ENCODE data around the gene AP4E1.
"Not testable (repeated sequence)": the region's sequence is repeated elsewhere in the genome, so short reads cannot be mapped to it uniquely, and the experiment has no call there.

Gene AP4E1

GRCh38 chr15:50889589-50889988, 18.9 kb upstream of the AP4E1 start:
- no peak for DNase-seq (ENCODE audit: extremely low read depth, low read depth)
- TF ChIP-seq, protein P1, sequence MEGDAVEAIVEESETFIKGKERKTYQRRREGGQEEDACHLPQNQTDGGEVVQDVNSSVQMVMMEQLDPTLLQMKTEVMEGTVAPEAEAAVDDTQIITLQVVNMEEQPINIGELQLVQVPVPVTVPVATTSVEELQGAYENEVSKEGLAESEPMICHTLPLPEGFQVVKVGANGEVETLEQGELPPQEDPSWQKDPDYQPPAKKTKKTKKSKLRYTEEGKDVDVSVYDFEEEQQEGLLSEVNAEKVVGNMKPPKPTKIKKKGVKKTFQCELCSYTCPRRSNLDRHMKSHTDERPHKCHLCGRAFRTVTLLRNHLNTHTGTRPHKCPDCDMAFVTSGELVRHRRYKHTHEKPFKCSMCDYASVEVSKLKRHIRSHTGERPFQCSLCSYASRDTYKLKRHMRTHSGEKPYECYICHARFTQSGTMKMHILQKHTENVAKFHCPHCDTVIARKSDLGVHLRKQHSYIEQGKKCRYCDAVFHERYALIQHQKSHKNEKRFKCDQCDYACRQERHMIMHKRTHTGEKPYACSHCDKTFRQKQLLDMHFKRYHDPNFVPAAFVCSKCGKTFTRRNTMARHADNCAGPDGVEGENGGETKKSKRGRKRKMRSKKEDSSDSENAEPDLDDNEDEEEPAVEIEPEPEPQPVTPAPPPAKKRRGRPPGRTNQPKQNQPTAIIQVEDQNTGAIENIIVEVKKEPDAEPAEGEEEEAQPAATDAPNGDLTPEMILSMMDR (IDR thresholded peaks at IDR 0.05; ENCODE audit: low read depth, low read length), result no peak

DNA sequence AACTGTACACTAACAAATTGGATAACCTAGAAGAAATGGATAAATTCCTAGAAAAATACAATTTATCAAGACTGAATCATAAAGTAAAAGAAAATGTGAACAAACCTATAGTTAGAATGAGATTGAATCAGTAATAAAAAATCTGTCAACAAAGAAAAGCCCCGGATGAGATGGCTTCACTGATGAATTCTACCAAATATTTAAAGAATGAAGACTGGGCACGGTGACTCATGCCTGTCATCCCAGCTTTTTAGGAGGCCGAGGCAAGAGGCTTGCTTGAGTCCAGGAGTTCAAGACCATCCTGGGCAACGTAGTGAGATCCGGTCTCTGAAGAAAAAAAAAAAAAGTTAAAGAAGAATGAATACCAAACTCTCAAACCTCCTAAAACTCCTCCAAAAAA, 17.7 kb upstream of the AP4E1 start:
- TF ChIP-seq, protein P1 (IDR thresholded peaks at IDR 0.05; ENCODE audit: low read depth, low read length), result no peak
- no peak for DNase-seq (ENCODE audit: extremely low read depth, low read depth)

- DNase-seq (ENCODE audit: extremely low read depth, low read depth), result no peak
- TF ChIP-seq, protein P1 (IDR thresholded peaks at IDR 0.05; ENCODE audit: low read depth, low read length), result no peak
Measured at GRCh38 chr15:50891159-50891558, 17.3 kb upstream of the AP4E1 start.

DNA sequence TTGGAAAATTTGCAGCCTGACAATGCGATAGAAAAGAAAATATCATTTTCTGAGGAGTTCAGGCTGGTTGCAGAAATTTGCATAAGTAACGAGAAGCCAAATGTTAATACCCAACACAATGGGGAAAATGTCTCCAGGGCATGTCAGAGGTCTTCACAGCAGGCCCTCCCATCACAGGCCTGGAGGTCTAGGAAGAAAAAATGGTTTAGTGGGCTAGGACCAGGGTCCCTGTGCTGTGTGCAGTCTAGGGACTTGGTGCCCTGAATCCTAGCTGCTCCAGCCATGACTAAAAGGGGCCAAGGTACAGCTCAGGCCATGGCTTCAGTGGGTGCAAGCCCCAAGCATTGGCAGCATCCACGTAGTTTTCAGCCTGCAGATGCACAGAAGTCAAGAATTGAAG, 14.5 kb upstream of the AP4E1 start:
- TF ChIP-seq, protein P1 (IDR thresholded peaks at IDR 0.05; ENCODE audit: low read depth, low read length), result no peak
- DNase-seq (ENCODE audit: extremely low read depth, low read depth), result no peak

DNA sequence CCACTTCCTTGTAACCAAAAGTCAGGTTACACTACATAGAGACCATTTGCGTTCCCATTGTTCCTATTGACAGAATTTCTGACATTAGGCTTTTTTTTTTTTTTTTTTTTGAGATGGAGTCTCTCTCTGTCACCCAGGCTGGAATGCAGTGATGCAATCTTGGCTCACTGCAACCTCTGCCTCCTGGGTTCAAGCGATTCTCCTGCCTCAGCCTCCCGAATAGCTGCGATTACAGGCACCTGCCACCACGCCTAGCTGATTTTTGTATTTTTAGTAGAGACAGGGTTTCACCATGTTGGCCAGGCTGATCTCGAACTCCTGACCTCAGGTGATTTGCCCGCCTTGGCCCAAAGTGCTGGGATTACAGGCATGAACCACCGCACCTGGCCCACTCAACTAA, 7.1 kb upstream of the AP4E1 start:
- DNase-seq (ENCODE audit: extremely low read depth, low read depth), result not testable (repeated sequence)

DNA sequence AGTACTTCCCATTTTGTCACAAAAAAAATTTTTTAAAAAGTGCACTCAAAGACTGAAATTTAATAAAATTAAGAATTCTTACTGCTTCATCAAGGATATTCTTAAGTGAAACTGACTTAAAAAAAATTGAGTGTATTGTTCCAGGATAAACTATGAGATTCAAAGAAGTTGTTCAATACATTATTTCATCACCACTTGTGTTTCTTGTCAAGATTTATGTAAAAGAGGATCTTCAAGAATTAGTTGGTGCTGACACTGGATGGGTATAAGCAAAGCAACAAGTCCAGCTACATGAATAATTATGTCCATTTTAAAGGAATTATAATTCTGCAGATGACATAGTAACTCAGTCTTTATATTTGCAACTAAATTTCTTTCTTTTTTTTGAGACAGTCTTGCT, 4.3 kb upstream of the AP4E1 start:
- TF ChIP-seq, protein P1 (IDR thresholded peaks at IDR 0.05; ENCODE audit: low read depth, low read length), result no peak
- DNase-seq (ENCODE audit: extremely low read depth, low read depth), result no peak

- TF ChIP-seq, protein P1 (IDR thresholded peaks at IDR 0.05; ENCODE audit: low read depth, low read length), result no peak
- DNase-seq (ENCODE audit: extremely low read depth, low read depth), result no peak
Measured at GRCh38 chr15:50905055-50905454, 3.4 kb upstream of the AP4E1 start.

- no peak for DNase-seq (ENCODE audit: extremely low read depth, low read depth)
- TF ChIP-seq, protein P1 (IDR thresholded peaks at IDR 0.05; ENCODE audit: low read depth, low read length), result no peak
Measured at GRCh38 chr15:50906954-50907600, 1.4 kb upstream of the AP4E1 start.

Measured in AG09319 (cell line).